NCI-H2171 treated with DMSO at 0.1 percent for 48 hours (cell line): ENCODE data around the gene TRIM2.
A peak's percentile ranks its signal among the peaks of the same experiment; 100 is the strongest.

Experiments
- DNase-seq: peaks from one replicate; lab custom pipeline; 2025; lab: John Stamatoyannopoulos, UW

TRIM2 gene

DNA sequence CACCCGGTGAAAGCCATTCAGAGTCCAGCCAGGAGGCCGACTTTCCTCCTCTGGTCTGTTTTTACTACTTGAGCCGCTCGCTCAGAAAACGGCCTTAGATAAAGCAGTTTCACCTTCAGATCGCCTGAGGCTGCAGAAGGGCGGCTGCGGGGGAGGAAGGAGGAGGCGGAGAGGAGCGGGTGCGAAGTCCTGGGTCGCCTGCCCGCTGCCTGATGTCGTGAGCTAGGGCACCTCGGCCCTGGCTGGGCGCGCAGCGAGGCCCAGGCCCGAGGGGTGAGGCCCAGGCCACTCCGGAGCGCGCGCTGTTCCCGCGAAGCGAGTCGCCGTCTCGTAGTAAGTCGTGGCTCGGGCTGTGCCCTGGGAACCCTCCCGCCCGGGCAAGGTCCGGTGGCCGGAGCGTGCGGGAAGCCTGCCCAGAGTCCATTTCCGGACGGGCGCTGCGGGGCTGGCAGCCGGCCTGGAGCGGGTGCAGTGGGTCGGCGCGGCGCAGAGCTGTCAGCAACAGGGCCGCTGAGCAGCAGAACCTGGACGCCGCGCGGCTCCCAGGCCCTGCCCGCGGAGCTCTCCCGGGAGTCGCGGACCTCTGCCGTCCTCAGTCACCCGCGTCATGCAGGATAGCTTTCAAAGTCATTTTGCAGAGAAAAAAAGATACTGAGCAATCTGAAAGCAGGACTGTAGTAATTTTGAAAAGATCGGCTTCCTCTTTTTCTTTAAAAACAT, 18.6 kb downstream of the TRIM2 start:
- peak; percentile 25 for DNase-seq

DNA sequence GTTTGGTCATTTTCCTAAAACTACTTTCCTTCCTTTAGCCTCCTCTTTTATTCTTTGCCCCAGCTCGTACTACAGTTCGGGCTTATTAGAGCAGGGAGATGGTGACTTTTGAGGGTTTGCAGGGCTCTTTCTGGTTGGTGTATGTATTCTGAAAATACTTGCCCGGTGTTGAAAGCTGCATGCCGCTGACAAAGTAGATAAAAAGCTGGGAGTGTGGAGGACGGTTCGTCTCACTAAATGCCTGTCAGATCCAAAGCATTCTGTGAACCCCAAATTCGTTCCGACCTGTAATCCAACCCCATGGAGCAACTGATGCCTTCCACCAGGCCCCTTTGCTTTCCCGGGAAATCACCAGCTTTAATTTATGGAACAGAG, 19.2 kb downstream of the TRIM2 start:
- DNase-seq, result no peak

DNA sequence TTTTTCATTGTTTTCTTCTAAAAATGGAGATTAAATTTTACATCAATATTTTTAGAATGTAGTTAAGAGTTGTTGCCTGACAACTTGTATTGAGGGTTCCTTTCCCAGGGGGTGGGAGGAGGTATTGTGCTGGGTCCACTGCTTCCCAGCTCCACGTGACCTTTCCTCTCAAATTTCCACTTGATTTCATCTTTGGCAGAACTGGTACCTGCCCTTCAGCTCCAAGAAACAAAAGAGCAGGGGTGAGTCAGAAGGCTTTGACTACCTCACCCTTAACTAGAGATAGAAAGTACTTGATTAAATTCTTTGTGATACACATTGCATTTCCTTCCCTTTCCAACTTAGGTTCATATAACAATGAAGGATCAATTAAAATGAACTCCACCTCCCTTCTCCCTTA, 19.7 kb downstream of the TRIM2 start:
- DNase-seq, result peak; percentile 21

DNA sequence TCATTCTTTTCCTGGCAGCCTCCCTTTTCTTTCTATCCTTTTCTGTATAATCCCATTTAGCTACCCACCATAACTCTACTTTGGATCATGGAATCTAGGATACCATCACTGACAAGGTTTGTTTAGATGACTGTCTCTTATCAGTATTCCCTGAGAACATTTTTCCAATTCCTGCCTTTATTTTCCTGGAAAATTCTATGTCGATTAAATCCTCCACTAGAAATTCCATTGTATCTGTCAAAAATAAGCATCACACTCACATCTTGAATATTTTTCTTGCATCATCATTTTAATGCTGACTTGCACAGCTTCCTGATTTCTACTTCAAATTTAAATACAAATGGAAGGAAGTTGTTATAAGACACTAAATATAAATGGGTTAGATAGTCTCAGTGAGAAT, 20.2 kb downstream of the TRIM2 start:
- no peak for DNase-seq

DNA sequence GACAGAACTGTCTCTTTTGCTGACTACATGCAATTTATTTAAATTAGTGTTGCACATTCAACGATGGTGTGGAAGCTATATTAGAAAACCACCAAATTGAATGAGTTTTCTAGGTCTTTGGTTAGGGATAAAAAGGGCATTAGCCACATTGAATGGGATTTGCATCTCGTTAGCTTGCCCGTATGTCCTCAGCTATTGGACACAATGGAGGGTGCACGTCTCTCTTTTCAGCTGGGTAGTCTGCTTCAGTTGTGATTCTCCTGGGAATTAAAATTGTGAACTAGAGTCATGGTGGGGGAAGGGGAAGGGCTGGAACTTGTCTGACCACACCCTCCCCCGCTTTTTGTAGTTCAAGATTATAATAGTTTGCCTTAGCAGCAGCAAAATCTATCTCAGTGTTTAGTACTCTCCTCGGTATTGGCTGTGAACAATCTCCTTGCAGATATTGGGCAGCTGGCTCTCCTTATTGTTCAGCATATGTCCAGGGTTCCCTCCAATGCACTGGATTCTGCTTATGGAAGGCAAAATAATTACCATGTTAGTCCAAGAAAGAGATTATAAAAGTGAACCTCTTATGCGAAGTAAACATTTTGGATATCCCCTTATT, 23.3 kb downstream of the TRIM2 start:
- DNase-seq, result no peak

DNA sequence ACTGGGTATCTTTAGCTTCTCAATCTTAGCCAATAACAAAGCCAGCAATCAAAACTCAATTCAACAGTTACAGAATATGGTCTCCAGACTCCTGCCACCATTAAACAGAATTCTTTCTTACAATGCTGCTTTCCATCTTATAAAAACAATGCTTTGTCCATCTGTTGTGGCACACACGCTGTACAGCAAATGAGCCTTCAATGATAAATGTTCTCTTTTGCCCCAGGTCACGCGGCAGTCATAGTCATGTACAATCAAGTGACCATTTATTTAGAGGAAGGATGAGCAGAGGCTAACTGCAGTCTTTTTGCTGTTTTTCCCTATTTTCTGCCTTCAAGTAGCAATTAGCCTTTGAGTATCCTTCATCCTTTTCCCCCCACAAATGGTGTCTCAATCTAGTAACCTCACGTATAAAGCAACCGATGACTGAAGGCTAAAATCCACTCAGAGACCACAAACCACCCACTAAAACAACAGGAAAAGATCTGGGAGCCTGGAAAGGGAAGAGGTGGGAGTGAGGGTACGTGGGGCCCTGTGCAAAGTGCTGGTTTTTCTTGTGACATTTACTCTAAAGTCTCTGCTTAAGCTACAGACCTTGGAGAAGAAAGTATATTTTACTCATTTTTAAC, 24.4 kb downstream of the TRIM2 start:
- DNase-seq, result no peak

DNA sequence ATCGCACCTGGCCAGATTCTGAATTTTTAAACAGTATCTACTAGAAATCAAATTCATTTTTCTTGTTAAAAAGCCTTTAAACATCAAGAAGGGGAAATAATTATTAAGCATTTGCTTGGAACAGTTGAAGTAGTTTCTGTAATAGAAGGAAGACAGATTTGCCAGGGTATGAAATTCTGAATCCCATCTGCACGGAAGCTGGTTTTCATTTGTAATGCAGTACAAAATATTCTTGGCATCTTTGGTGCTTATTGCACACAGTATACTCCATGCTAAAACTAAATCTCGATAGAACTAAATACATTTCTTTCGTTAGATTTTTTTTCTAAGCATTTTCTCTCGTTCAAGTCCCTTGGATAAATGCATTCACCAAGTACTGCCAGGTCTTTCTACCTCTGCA, 25.3 kb downstream of the TRIM2 start:
- no peak for DNase-seq

DNA sequence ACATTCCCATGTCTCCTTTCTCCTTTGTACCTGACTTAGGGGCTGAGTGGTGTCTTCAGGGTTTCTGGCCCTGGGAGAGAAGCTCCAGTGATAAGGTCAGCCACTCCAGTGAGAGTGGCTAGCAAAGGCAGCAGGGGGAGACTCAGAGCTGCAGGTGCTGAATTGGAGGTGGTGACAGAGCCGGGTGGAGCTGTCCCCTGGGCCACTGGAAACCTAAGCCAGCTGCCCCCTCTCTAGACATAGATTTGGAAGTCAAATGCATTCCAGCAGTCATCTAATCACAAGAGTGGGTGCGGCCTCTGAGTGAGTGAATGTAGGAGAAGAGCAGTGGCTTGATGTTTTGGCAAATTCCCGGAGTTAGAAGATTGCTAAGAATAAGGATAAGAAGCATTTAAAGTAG, 28.5 kb downstream of the TRIM2 start:
- no peak for DNase-seq

DNA sequence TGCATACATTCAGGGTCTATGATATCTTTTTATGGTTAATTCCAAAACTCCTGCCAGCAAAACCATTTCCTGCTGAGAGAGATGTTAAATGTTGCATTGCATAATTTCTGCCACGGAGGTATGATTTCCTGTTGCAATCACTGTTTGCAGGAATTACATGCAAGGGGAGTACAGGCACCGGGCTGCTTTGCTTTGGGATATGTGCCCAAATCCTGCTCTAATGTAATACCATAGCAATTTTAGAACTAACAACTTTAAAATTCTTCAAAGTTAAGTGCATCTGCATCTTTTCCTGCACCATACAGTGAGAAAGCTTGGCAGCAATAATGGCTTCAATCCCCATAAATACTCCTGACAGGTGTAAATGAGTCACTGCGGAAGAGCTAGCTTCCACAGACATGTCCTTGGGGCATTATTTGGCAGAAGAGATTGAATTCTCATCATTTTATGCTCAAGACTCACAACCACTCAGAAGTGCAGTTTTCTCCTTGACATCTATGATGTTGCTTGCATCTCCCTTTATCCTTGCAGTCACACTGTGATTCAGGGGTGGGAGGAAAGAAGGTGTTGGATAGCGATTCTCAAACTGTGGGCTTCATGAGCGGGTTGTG, 29.6 kb downstream of the TRIM2 start:
- no peak for DNase-seq

DNA sequence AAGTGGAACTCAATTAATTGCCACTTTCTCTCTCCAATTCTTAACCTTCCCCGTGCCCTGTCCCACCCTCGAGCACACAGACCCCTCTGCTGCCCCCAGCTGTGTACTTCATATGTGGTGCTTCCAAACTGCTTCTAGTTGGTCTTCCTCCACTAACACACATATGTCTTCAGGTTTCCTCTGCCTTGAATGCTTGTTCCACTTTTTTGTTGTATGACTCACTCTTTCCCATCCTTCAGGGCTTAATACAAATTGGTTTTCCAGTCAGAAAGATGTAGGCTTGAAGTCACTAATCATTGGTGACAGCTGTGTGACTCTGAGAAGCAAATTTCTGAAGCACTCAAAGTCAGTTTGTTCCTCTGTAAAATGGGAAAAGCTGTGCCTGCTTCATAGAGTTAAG, 30.6 kb downstream of the TRIM2 start:
- no peak for DNase-seq

DNA sequence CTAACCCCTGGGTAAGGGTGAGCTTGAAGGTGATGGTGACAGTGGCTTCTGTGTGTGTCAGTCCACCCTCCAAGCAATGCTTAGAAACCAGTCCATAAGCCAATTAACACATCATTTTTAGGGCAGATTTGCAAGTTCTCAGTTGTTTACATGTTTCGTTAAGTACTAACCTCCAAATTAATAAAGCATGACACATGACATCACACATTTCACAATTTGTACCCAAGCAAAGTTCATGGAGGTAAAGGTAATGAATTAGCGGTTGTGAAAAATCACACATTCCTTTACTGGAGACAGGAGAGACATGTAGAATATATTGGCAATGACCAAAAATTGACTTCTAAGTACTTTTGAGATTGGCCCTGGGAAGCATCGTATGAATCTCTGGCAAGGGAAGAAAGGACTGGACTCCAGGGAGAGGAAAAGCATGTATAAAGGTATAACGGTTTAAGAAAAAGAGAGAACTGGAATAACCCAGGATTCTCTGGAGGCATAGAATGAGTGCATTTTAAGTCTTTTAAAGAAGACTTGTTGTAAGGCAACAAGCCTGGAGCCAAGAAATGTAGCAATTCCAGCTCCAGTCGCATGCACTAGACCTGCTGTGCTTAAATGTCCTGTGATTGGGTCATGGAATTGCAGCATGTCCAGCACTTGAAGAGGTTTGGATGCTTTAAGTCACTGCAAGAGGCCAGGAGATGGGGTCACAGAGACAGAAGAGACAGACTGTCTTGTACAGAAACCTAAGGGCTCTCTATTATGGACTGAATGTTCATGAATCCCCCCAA, 34.1 kb downstream of the TRIM2 start:
- no peak for DNase-seq

DNA sequence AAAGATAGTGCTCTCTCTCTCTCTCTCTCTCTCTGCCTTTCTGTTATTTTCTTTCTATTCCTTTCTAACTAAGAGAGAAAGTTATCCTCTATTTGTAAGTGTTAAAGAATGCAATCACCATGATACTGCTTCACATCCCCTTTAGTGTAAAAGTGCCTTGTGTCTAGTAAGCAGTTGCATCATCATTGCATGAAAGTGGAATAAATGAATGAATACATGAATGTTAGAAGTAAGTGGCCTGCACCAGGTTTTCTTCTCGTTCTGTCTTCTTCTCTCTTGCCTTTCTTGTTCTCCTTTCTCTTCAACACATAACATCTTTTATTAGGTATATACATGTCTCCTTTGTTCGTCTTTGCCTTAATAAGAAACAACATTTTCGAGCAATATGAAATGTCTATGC, 35.2 kb downstream of the TRIM2 start:
- no peak for DNase-seq

DNA sequence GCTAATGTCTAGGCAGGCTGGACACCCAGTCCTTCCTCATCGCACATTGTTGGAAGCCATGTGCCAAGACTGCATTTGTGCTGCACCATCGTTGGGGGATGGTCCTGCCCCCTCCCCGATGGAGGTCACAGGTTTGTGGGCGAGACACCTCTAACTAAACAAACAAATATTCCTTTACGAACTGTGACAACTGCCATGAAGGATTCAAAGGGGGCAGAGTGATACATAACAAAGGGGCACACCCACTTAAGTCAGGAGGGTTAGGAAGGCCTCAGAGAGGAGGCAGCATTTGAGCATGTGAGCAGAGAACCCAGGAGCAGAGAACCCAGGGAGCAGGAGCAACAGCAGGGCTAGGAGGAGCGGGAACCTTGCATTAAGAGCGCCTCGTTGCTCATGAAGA, 37.1 kb downstream of the TRIM2 start:
- DNase-seq, result no peak

DNA sequence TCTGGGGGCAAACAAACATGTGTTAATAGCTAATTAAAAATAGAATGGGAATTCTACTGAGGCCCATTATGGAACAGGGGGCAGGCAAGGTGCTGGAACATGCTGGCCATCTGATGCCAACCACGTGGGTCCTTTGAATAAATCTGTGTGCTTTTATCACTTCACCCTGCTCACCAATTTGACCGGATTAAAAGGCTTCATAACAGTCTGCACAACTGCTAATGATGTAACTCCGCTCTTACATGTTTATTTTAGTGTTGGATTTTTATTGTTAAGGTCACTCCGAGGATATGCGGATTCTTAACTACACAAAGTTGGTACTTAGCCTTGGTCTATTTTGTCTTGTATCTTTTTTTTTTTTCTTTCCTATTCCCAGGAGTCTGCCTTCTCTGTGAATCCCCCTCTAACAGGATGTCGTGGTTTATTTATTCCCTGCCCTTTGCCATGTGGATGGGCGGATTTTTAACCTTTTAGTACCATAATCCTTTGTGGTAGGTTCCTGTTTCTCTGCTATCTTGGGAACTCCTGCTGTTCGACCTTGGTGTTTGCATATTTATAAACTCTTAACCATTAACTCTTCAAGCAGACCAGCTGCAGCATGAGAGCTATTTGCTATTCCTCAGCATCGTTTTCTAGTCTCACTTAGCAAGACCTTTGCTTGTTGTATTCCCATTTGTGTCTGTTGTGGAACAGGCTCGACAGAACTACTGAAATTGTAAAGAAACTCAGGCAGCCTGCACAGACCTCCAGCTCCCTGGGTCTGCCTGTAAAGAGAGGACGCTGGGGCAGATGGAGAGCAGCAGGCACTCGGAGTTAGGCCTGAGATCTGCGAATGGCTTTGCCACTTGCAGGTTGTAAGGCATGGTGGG, 38.0 kb downstream of the TRIM2 start:
- peak; percentile 63 for DNase-seq

DNA sequence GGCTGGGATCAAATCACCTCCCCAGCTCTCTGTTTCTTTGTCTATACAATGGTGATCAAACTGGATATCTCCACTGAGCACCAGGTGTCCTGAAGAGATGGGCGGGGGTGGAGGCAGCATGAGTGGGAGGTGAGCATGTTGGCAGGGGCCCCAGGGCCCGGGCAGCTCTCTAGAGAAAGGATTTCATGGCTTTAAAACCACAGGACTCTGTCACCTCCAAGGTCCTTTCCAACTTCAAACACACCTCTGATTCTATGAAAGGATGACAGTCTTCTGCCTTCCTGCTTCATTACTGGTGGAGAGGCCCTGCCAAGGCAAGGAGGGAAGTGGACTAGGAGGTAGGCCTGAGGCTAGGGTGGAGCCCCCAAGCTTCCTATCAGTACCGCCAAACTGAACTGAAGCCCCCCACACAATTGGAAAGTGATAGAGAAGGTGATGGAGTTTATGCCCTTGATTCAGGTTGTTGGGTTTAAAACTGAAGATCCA, 38.6 kb downstream of the TRIM2 start:
- peak; percentile 65 for DNase-seq

DNA sequence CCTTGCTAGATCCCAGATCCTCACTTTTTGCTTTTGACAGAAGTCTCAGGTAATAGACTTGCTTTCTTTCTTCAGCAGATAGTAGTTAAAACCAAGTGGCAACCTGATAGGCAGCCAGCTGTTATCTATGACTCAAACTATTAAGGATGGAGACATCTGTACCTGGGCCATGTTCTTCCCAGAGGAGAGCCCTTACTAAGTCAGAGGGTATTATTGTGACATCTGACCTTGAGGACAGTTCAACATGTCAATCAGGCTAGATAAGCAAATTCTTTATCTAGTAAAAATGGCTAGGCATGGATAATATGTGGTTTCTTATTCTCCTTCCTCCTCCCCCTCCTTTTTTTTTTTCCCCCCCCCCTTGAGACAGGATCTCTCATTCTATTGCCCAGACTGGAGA, 39.2 kb downstream of the TRIM2 start:
- peak; percentile 60 for DNase-seq

DNA sequence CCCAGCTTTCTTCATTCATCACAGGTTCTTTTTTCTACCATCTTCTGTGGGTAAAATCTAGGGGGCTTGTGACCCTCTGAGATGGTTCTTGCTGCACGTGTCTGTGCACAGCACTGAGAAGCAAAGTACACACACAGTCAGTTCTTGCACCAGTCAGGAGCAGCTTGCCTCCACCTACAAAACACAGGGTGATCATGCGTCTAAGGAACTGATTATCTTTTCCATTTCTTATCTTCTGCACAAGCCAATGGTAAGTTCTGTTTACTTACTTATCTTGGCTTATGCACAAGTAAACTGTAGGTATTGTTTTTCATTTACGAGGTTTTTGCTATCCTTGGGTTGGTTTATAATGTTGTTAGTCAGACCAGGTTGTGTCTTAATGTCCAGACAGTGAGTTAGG, 40.7 kb downstream of the TRIM2 start:
- no peak for DNase-seq

DNA sequence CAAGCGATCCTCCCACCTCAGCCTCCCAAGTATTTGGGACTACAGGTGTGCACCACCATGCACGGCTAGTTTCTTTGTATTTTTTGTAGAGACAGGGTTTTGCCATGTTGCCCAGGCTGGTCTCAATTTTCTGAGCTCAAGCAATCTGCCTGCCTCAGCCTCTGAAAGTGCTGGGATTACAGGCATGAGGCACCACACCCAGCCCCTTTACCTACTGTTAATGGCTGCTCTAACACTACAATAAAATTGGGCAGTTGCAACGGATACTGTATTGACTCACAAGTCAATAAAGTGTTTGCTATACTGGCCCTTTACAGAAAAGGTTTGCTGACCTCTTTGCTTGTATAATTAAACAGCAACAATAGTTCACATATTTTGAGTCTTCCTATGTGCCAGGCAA, 41.5 kb downstream of the TRIM2 start:
- DNase-seq, result no peak

DNA sequence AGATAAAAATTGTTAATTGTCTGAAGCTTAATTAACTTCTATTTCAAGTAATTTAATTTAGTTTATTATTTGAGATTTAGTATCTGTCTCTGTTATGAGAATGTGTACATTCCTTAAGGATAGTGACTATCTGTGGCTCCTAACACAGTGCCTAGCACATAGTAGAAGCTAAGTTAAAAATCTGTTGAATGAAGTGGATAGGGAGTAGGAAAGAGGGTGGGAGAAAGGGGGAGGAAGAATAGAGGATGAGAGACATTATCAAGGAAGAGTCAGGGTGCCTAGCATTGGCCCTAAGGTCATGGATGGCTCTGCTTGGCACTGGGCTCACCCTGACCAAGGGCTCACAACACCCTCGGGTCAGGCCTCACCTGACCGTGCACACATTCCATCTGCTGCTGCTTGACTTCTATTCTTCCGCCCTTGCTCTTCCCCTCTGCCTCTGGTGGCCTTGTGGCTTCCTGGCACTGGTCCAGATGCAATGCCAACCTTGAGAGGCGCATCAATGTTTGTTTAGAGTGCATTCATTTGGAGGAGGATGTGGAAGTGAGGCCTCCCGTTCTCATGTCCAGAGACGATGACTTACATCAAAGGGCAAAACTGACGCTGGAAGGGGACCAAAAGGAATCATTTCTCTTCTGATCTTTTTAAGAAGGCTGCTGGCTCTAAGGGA, 42.3 kb downstream of the TRIM2 start:
- DNase-seq, result no peak

DNA sequence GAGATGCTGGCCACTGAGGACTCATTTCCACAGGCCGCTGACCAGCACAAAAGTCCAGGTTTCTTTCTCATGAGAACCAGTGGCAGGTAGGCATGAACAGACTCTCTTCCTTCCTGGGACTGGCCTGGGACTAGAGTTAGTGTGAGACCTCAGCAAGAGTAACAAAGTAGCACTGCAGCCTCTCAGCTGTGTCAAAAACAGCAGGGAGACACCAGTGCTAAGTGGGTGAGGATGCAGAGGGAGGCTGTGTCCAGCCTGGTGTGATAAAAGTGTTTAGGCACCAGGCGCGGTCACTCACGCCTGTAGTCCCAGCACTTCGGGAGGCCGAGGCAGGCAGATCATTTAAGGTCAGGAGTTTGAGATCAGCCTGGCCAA, 42.9 kb downstream of the TRIM2 start:
- no peak for DNase-seq
